M059J (cell line): ENCODE data around the gene CUX1. TPM values are rescaled to one million over a fixed set of nuclear protein-coding genes. Genes with fewer than 3 reads are reported as not detected.
"Not testable (repeated sequence)": the region's sequence is repeated elsewhere in the genome, so short reads cannot be mapped to it uniquely, and the experiment has no call there.

Experiments used
- DNase-seq: peaks from one replicate; pipeline ENCODE4 v3.0.0-alpha.2; 2012; ENCODE audit warnings: low read depth
- total RNA-seq: library from RNA; depleted of rRNA; stranded (reverse); fragments of >200 nt; shearing (Covaris generic); gene quantifications from 2 replicates; pipeline ENCODE4 v1.2.3, GENCODE V29; 2014

The CUX1 gene
- total RNA-seq, 1 experiment from 2014 or later: 51.9 TPM

GRCh38 chr7:101984133-101984879 lies 166.9 kb downstream of the CUX1 start:
- no peak for DNase-seq

- no peak for DNase-seq
Measured at GRCh38 chr7:101985057-101985902, 167.9 kb downstream of the CUX1 start.

- DNase-seq: no peak
Measured at GRCh38 chr7:101985903-101986734, 168.7 kb downstream of the CUX1 start.

- no peak for DNase-seq
Measured at GRCh38 chr7:101987494-101987893, 170.1 kb downstream of the CUX1 start.

DNA sequence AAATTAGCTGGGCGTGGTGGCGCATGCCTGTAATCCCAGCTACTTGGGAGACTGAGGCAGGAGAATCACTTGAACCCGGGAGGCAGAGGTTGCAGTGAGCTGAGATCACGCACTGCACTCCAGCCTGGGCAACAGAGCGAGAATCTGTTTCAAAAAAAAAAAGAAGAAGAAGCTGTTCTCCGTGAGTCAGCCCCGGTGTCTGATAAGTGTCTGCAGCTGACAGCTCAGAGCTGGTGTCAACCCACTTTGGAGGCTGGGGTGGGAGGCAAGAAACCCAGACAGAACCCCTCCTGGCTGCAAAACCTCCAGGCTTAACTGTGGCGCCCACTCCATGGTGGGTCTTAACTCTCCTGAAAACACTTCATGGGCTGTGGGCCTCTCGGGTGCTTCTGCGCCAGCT lies 170.6 kb downstream of the CUX1 start:
- not testable (repeated sequence) for DNase-seq

- DNase-seq: no peak
Measured at GRCh38 chr7:101988513-101988912, 171.1 kb downstream of the CUX1 start.

- DNase-seq: no peak
Measured at GRCh38 chr7:101989101-101989500, 171.7 kb downstream of the CUX1 start.

GRCh38 chr7:101990811-101991418 lies 173.5 kb downstream of the CUX1 start:
- no peak for DNase-seq

GRCh38 chr7:101991860-101992259 lies 174.4 kb downstream of the CUX1 start:
- no peak for DNase-seq

DNA sequence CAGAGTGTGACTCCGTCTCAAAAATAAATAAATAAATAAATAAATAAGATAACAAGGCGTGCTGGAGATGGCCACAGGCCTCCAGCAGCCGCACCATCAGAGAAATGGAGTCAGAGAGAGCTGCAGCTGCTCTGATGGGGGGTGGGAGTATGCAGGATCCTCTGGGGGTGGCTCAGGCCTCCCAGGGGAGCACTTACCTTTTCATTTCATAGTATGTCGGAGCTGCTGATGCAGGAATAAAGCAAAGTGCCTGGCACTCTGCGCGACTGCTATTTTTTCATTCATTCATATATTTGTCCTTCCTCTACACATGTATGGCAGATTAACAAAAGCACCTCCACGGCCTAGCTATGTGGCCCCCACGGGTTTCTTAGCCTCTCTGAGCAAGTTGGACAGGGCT lies 175.9 kb downstream of the CUX1 start:
- DNase-seq: no peak

DNA sequence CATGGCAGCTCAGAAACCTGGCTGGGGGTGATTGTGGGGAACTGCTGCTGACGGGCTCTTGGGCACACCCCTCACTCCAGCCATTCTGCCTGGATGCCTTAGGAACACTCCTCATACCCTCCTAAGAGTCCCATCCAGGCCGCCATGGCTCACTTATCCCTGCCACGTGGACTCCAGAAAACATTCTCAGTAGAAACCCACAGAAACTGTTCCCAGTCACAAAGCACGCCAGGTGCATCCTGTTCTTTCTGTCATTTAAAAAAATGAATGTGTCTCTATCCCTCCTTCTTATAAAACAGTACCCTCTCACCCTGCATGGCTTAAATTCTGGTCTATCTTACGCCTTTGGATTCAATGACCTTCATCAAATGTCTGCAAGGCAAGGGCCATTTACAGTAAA lies 177.7 kb downstream of the CUX1 start:
- DNase-seq: no peak

GRCh38 chr7:101996131-101996691 lies 178.8 kb downstream of the CUX1 start:
- DNase-seq: no peak

GRCh38 chr7:101996876-101997275 lies 179.4 kb downstream of the CUX1 start:
- DNase-seq: no peak

- DNase-seq: no peak
Measured at GRCh38 chr7:101998029-101998905, 180.8 kb downstream of the CUX1 start.

DNA sequence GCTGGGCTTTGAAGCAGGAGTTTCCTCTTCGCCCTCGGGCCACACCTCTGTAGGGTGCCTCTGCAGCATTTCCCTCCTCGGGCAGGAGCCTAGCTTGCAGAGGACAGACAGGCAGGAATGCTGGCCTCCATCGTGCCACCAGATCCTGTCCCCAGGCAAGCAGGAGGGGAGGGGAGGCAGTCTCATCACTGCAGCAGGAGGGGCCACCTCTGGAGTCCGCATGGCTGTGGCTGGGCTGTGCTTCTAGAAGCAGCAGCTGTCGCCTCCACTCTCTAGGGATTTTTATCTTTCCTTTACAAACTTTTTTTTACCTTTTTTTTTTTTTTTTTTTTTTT lies 181.4 kb downstream of the CUX1 start:
- no peak for DNase-seq

GRCh38 chr7:101999393-101999792 lies 182.0 kb downstream of the CUX1 start:
- no peak for DNase-seq

DNA sequence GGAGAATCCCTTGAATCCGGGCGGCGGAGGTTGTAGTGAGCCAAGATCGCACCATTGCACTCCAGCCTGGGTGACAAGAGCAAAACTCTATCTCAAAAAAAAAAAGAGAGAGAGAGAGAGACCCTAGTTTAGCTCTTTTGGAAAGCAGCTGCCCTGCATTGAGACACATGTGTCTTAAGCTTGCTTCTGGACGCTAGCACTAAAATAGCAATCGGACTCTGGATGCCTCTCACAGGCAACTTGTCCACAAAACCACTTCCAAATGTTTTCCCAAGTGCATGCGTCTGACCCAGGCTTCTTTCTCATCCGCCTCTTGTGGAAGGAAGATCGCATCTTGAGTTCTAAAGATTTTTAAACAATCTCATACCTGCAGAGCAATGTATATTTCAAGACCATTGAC lies 182.7 kb downstream of the CUX1 start:
- DNase-seq: no peak

- DNase-seq: no peak
Measured at GRCh38 chr7:102004229-102004628, 186.8 kb downstream of the CUX1 start.

DNA sequence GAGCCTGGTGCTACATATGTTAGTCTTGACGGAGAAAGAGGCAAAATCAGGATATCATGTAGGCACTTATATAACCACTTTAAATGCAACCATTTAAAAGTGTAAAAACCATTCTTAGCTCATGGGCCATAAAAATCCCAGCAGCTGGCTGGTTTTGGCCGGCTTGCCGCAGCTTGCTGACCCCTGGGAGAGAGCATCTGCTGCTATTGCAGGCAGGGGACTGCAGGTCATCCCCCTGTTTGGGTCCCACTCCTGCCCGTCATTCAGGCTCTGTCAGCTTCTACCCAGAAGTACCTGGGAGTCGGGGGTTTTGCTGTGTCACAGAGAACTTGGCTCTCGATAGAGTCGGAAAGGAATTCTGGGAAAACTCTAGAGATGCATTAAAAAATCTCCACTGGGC lies 187.4 kb downstream of the CUX1 start:
- no peak for DNase-seq

- no peak for DNase-seq
Measured at GRCh38 chr7:102005933-102006480, 188.6 kb downstream of the CUX1 start.
